ENCODE measurements around the gene CNPY4.

- TF ChIP-seq, protein P1, sequence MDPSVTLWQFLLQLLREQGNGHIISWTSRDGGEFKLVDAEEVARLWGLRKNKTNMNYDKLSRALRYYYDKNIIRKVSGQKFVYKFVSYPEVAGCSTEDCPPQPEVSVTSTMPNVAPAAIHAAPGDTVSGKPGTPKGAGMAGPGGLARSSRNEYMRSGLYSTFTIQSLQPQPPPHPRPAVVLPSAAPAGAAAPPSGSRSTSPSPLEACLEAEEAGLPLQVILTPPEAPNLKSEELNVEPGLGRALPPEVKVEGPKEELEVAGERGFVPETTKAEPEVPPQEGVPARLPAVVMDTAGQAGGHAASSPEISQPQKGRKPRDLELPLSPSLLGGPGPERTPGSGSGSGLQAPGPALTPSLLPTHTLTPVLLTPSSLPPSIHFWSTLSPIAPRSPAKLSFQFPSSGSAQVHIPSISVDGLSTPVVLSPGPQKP (IDR thresholded peaks at IDR 0.05; ENCODE audit: low read depth, low read length), result no peak
- no peak for TF ChIP-seq CTCF (IDR thresholded peaks at IDR 0.05 in 2 of 3, conservative IDR thresholded peaks at IDR 0.05 in 1 of 3; ENCODE audit: control insufficient read depth in 2 of 3, extremely low read depth in 1 of 3, insufficient read depth in 1 of 3, low read depth in 3 of 3, low read length in 3 of 3)
- TF ChIP-seq YY1 (IDR thresholded peaks at IDR 0.05; ENCODE audit: low read depth, low read length), result no peak
Observed at GRCh38 chr7:100137851-100138760, 18.7 kb downstream of the CNPY4 start.

Measured in GM12878 (cell line).